GM18517 (cell line): Measurements from ENCODE around the gene C12orf56.
"Not testable (repeated sequence)": the region's sequence is repeated elsewhere in the genome, so short reads cannot be mapped to it uniquely, and the experiment has no call there.

Experiments used
- ATAC-seq: cut with Tn5 transposase; IDR thresholded peaks from one replicate; pipeline ENCODE4 v1.9.1; 2021; ENCODE audit warnings: mild to moderate bottlenecking, moderate library complexity; ENCODE audit not compliant: unreplicated experiment

C12orf56 gene

DNA sequence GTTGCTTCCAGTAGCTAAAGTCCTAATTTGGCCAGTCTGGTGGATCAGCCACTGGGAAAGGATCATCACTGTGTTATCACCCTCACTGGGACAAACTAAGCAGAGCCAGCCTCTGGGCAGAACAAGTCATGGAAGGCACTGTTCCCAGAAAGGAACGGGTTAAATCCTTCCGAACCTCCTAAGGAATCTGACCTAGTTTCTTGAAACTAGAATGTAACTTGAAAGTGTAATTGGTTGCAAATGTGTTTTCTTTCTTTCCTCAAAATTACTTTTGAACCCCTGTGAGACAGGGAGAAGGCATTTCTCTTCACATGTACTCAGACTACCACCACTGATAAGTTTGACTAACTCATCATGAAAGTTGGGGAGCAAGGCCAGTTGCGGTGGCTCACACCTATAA is 149.8 kb downstream of the C12orf56 start:
- ATAC-seq, result no peak

DNA sequence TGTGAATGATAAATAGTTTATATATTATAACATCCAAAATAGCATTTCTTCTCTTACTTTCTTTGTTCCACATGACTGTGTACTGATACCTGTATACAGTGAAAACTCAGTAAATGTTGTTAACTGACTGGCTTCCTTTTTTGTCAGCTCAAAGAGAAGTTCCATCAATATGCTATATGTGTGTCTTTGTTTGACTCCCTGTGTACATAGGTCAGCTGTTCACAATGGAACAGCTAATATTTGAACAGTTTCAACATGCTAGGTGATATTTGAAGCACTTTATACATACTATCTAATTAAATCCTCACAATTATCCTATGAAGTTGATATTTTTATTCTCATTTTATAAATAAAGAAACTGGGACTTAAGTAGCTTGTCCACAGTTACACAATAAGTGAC is 153.2 kb downstream of the C12orf56 start:
- ATAC-seq, result no peak

GRCh38 chr12:64236549-64236948 is 154.0 kb downstream of the C12orf56 start:
- no peak for ATAC-seq

- ATAC-seq, result no peak
Observed at GRCh38 chr12:64232196-64232595, 158.4 kb downstream of the C12orf56 start.

- ATAC-seq, result no peak
Observed at GRCh38 chr12:64229796-64230195, 160.8 kb downstream of the C12orf56 start.

GRCh38 chr12:64229240-64229639 is 161.3 kb downstream of the C12orf56 start:
- no peak for ATAC-seq

GRCh38 chr12:64225626-64226025 is 164.9 kb downstream of the C12orf56 start:
- ATAC-seq, result no peak

DNA sequence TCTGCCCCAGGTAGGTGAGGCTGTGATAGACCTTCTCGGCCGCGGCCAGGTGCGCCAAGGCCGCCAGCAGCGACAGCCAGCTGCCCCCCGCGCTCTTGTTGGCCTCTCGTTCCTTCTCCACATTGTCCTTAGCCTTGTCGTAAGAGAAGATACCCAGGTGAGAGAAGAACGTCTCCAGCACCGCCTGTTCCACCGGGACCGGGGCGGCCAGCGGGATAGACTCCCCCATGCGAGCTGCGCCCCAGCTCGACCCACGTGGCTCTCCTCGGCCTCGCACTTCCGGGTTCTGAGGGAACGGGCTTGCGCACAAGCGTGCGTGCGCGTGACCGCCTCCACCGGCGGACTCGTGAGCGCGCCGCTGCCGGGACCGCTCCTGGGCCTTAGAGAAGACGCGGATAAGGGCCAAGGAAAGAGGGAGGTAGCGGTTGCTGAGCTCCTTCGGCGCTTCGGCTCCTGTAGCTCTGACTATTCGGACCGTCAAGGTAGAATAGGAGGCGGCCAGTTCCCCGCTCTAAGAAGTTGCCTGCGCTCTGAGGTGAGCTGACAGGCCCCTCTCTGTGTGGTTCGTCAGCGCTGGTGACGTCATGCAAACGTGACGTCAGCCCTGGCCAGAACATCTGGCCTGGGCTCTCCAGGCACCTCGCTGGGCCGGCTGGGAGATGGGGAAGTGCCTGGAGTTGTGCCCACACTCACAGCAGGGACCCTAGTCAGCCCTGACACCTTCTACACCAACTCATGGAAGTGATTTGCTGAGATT is 168.4 kb downstream of the C12orf56 start, which contains the start of gene KICS2:
Gene KICS2 (minus strand): TSS at position 288 of the 757 bp plus-strand sequence. CDS start 59 bp downstream, at position 229.
- ATAC-seq, result peak; percentile 95

DNA sequence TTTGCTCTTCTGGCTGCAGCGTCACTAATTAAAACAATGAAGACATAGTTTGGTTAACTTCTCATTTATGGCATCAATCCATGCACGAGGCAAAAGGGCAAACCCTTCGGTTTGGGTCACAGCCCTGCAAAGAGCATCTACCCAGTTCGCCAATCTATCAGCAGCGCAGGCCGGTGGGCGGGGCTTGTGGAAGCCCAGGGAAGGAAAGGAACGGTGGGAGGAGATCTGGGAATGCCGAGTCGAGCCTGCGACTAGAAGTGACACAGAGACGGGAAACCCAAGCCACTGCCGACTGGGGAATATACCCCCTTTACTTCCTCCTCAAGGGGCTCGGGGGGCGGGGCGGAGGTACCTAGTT is 168.9 kb downstream of the C12orf56 start:
- peak; percentile 25 for ATAC-seq

DNA sequence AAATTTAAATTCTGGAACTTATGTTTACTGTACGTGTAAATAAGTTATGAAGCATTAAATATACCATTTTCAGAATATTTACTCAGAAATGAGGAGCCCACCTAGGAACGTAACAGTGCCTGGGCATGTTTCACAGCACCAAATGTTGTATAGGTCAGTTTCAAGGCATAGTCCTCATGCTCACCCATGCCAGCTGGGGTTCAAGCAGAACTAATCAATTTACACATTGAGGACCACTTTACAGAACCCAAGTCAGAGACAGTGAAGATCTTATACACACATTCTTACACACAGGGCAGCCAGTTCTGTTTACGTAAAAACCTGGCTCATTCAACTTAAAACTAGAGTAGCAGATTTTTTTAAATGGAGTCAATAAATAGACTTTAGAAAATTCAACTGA is 170.5 kb downstream of the C12orf56 start:
- ATAC-seq, result no peak

- ATAC-seq, result no peak
Observed at GRCh38 chr12:64219145-64219544, 171.4 kb downstream of the C12orf56 start.

- ATAC-seq, result no peak
Observed at GRCh38 chr12:64218597-64218996, 172.0 kb downstream of the C12orf56 start.

- ATAC-seq, result not testable (repeated sequence)
Observed at GRCh38 chr12:64217643-64218042, 172.9 kb downstream of the C12orf56 start.

- no peak for ATAC-seq
Observed at GRCh38 chr12:64216239-64216638, 174.3 kb downstream of the C12orf56 start.
